Adrenal gland (tissue), 12 donors: ENCODE measurements around the gene AP1G2. TPM values are rescaled to one million over a fixed set of nuclear protein-coding genes. Genes with fewer than 3 reads are reported as not detected.

ENCODE experiments used
- DNase-seq, 7 donors: peaks; one replicate each; pipeline ENCODE4 v3.0.0-alpha.2; 2019 to 2020
- H3K27ac ChIP-seq, 5 donors: fragments of 200-600 bp; sonication (generic) in 4 of 5; 1 replicate in 3 of 5; 2 replicates in 2 of 5; pipeline versions ENCODE4 v1.5.1 to v1.8.0; 2016 to 2020; ENCODE audit warnings: mild to moderate bottlenecking in 1 of 5
- H3K27me3 ChIP-seq: fragments of 200-600 bp; 2 replicates; pipeline ENCODE4 v1.8.0; 2021
- H3K36me3 ChIP-seq, 2 donors: fragments of 200-600 bp; replicated peaks in 1 of 2; 1 replicate in 1 of 2; 2 replicates in 1 of 2; pipeline versions ENCODE4 v1.5.1 to v1.8.0; 2018 to 2022
- H3K4me1 ChIP-seq, 2 donors: fragments of 200-600 bp; replicated peaks in 1 of 2; 1 replicate in 1 of 2; 2 replicates in 1 of 2; pipeline versions ENCODE4 v1.5.1 to v1.8.0; 2018 to 2021
- H3K4me3 ChIP-seq, 4 donors: fragments of 200-600 bp; sonication (generic) in 3 of 4; one replicate each; pipeline ENCODE4 v1.5.1; 2016 to 2018
- H3K9me3 ChIP-seq, 3 donors: fragments of 200-600 bp; sonication (generic) in 1 of 3; replicated peaks in 1 of 3; 1 replicate in 2 of 3; 2 replicates in 1 of 3; pipeline versions ENCODE4 v1.5.1 to v1.8.0; 2016 to 2021
- CTCF ChIP-seq, 6 experiments: fragments of 450-650 bp in 4 of 6; fragments of 200-600 bp in 2 of 6; sonication (generic) in 1 of 6; IDR thresholded peaks; 1 replicate in 5 of 6; 2 replicates in 1 of 6; pipeline versions ENCODE4 v1.5.1 to v1.8.0; 2016 to 2021; ENCODE audit warnings: antibody characterized with exemption in 6 of 6, mild to moderate bottlenecking in 2 of 6, moderate library complexity in 1 of 6
- POLR2A ChIP-seq, 2 donors: fragments of 450-650 bp; IDR thresholded peaks; one replicate each; pipeline ENCODE4 v1.6.1; 2017; ENCODE audit warnings: antibody characterized with exemption in 2 of 2, mild to moderate bottlenecking in 2 of 2, moderate library complexity in 1 of 2
- WGBS, 4 donors: extraction: QIAGEN DNeasy Blood & Tissue Kit in 2 of 4; methylation state at CpG; one replicate each; pipeline versions ENCODE4 v1.1.5 to v1.1.7; 2013 to 2017; 5-methylcytosine and 5-hydroxymethylcytosine counted together
- intact Hi-C, 2 donors: fragments of 100-400 bp; cut with DNase I; formaldehyde crosslinking; loops; one replicate each; pipeline versions ENCODE4 v1.14.1 to v1.15.0; 2022 to 2023
- polyA plus RNA-seq, 3 donors: library from polyadenylated mRNA; stranded (reverse); fragments of 200-250 nt in 2 of 3; fragments of 350-450 nt in 1 of 3; fragmentation: Illumina TruSeq in 1 of 3; extraction: RNeasy Lipid Tissue Mini Kit (QIAGEN cat#74804) in 1 of 3; gene quantifications; one replicate each; pipeline ENCODE4 v1.2.3, GENCODE V29; 2013 to 2014
- total RNA-seq, 9 donors: library from RNA; depleted of rRNA in 4 of 9; stranded (reverse); fragments of >200 nt in 4 of 9; fragments of 120-200 nt in 1 of 9; fragmentation: NEBNext Ultra II Directional in 1 of 9; extraction: Animal tissue kit (Norgen Biotek cat#: 25700) in 1 of 9; gene quantifications; one replicate each; pipeline versions ENCODE4 v1.1.0 to v1.2.4, GENCODE V29; 2013 to 2023
- donor health status: healthy with polysubstance abuse.
- donor health status: Bipolar disorder and iron deficiency.
- donor health status: DM: yes; HTN: yes; CAD: no.
- donor health status: DM: no; HTN: no; CAD: no.
- donor health status: DM: no; HTN: no; CAD: no.
- donor health status: DM: yes; HTN: yes; CAD: no.

Gene AP1G2
- total and polyA plus RNA-seq, 12 donors, result 27.9 to 587 (median 79.5) TPM

GRCh38 chr14:23564876-23565275 lies 2.7 kb downstream of the AP1G2 start:
- intact Hi-C loops, result loop anchor here (5.0 to 10.0 kb wide), 3 partner anchors 88 to 240 kb away; partner anchors contain the start of gene PABPN1 (in 1 of the 2)
- Histone ChIP-seq H3K27me3 (no peaks in the 10 kb centered on the region), H3K4me3 (no peak overlapping the region), H3K9me3 (no peaks in the 10 kb centered on the region), H3K36me3 (peaks cover 0 to 35% of the 10 kb centered on the region in 2 donors), H3K27ac (no peak overlapping the region), H3K4me1 (peaks cover 0 to 16% of the 10 kb centered on the region in 2 donors)
- no peak for DNase-seq
- 88 to 93% (median 89%) methylated on average over 7 of the region's 7 CpGs for WGBS, 4 donors
- no peak for TF ChIP-seq CTCF (IDR thresholded peaks at IDR 0.05)

GRCh38 chr14:23564181-23564812 lies 3.3 kb downstream of the AP1G2 start:
- Histone ChIP-seq H3K27ac (no peak overlapping the region), H3K36me3 (peaks cover 0 to 41% of the 10 kb centered on the region in 2 donors), H3K9me3 (no peaks in the 10 kb centered on the region), H3K27me3 (no peaks in the 10 kb centered on the region), H3K4me1 (peaks cover 0 to 16% of the 10 kb centered on the region in 2 donors), H3K4me3 (no peak overlapping the region)
- TF ChIP-seq CTCF (IDR thresholded peaks at IDR 0.05) (no peak), POLR2A (IDR thresholded peaks at IDR 0.05) (no peak)
- DNase-seq, result no peak
- intact Hi-C loops, result loop anchor here (5.0 to 10.0 kb wide), 3 partner anchors 87 to 239 kb away; partner anchors contain the start of gene PABPN1 (in 1 of the 2)
- 86 to 93% (median 88%) methylated on average over 7 to 13 of the region's 13 CpGs for WGBS, 4 donors

- intact Hi-C loops, result loop anchor here (5.0 to 10.0 kb wide), 3 partner anchors 86 to 239 kb away; partner anchors contain the start of gene PABPN1 (in 1 of the 2)
- Histone ChIP-seq H3K36me3 (peaks cover 0 to 48% of the 10 kb centered on the region in 2 donors), H3K9me3 (no peaks in the 10 kb centered on the region), H3K27me3 (no peaks in the 10 kb centered on the region), H3K4me1 (peaks cover 0 to 16% of the 10 kb centered on the region in 2 donors), H3K4me3 (no peak overlapping the region), H3K27ac (peak overlapping the region in 3 of 5 donors; percentile 32 to 70 (median 54))
- TF ChIP-seq POLR2A (IDR thresholded peaks at IDR 0.05) (no peak), CTCF (IDR thresholded peaks at IDR 0.05) (no peak)
- no peak for DNase-seq
- WGBS, 4 donors, result 63 to 87% (median 85%) methylated on average over 3 to 14 of the region's 14 CpGs
These were observed 4.0 kb downstream of the AP1G2 start for GRCh38 chr14:23563473-23564180.

- peaks cover 0 to 52% of the 10 kb centered on the region in 2 donors for H3K36me3 ChIP-seq
- H3K4me3 ChIP-seq, result no peak overlapping the region
- DNase-seq, result peak in 6 of 7 donors; percentile 52 to 79 (median 60)
- intact Hi-C loops, result loop anchor here (5.0 to 10.0 kb wide), 3 partner anchors 86 to 238 kb away; partner anchors contain the start of gene PABPN1 (in 1 of the 2)
- WGBS, 4 donors, result 85 to 90% (median 87%) methylated on average over 2 of the region's 2 CpGs; no CpG with 5 or more reads in 1 of the 4 donors
- H3K4me1 ChIP-seq, result peaks cover 2 to 14% of the 10 kb centered on the region in 2 donors
- H3K9me3 ChIP-seq, result no peaks in the 10 kb centered on the region
- H3K27ac ChIP-seq, result peak overlapping the region in 3 of 5 donors; percentile 32 to 70 (median 54)
- no peaks in the 10 kb centered on the region for H3K27me3 ChIP-seq
- TF ChIP-seq CTCF (IDR thresholded peaks at IDR 0.05), result peak; percentile 82 to 94 (median 90)
- peak in 1 of 2 donors; percentile 8 for TF ChIP-seq POLR2A (IDR thresholded peaks at IDR 0.05)
These were observed 4.6 kb downstream of the AP1G2 start for GRCh38 chr14:23562822-23563472.
